HG03025 (cell line): ENCODE measurements around the gene HDAC4.

Experiments used
- ATAC-seq: cut with Tn5 transposase; IDR thresholded peaks from one replicate; pipeline ENCODE4 v1.9.1; 2021; ENCODE audit warnings: mild to moderate bottlenecking, moderate library complexity; ENCODE audit not compliant: unreplicated experiment, low FRiP score

HDAC4 gene

GRCh38 chr2:239329972-239330572 lies 70.7 kb downstream of the HDAC4 start:
- ATAC-seq: no peak

DNA sequence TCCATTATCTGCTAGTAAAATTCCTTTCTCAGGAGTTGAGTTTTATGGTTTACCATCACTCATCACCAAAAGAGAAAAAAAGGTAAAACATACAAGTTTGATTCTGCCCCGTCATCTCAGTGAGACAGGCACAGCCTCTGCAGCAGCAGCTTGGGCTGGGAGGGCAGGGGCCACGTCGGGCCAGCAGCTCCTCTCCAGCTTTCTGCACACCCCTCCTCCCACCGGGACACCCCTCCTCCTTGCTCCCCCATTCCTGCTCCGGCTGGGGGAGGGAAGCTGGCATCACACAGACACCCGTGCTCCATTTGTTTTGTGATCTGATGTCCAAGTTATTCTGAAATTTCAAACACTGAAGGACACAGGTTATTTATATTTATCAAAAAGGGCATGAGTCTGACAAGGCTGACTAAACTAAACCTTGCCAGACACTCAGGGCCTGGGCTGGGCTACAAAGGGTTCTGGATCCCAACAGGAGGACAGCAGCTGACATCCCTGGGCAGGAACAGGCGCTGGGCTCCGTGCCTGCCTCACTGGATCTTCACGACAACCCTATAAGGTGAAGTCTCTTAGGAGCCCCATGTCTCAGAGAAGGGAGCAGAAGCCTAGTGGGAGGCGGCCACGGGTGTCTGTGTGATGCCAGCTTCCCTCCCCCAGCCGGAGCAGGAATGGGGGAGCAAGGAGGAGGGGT lies 71.4 kb downstream of the HDAC4 start:
- no peak for ATAC-seq

- ATAC-seq: no peak
Measured at GRCh38 chr2:239328351-239329191, 72.2 kb downstream of the HDAC4 start.

GRCh38 chr2:239327536-239328350 lies 73.1 kb downstream of the HDAC4 start:
- no peak for ATAC-seq

DNA sequence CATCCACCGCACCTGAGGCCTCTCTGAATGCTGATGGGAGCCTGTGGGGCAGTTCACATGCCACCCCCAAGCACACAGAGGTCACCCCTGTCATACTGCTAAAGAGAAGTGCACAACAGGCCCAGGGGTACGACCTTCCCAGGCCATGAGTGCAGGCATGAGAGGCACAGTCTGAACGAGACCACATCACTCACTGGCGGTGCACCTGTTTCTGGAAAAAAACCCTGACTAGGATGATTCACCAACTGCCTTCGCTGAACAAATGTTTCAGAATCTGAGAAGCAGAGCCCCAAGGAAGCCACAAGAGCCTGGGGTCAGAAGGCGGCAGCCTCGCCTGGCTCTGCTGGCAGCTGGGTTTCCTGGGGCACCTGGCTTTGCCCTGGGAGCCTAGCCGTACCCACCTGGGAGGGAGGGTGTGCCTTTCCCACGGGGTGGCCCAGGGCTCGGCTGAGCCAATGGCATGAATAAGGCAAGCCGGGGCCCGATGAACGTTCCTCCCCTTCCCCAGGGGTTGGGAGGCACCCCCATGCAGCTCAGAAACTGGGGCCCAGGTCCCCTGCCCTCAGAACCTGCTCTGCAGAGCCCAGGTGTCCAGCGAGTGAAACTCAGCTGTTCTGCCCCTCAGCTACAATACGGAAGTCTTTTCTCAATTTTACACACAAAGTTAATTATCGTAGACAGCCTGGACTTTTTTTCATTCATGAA lies 73.8 kb downstream of the HDAC4 start:
- no peak for ATAC-seq

- no peak for ATAC-seq
Measured at GRCh38 chr2:239324456-239324855, 76.4 kb downstream of the HDAC4 start.

DNA sequence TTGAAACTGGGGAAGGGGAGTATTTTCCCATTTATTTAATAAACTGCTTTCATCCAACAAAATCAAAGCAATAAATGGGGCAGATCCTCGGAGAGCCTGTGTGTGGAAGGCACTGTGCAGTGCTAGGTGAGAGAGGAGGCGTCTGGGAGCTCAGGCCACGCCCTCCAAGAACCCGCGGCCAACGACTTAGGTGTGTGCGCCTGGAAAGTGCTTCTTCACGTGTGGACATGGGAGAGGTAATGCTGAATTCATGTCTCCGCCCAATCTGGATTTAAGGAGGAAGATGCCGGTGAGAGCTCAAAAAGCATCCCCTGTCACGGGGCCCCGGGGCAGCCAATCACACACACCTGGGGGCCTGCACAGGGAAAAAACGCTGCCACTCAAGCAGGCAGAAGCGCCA lies 77.4 kb downstream of the HDAC4 start:
- no peak for ATAC-seq

- ATAC-seq: no peak
Measured at GRCh38 chr2:239322416-239323086, 78.3 kb downstream of the HDAC4 start.

DNA sequence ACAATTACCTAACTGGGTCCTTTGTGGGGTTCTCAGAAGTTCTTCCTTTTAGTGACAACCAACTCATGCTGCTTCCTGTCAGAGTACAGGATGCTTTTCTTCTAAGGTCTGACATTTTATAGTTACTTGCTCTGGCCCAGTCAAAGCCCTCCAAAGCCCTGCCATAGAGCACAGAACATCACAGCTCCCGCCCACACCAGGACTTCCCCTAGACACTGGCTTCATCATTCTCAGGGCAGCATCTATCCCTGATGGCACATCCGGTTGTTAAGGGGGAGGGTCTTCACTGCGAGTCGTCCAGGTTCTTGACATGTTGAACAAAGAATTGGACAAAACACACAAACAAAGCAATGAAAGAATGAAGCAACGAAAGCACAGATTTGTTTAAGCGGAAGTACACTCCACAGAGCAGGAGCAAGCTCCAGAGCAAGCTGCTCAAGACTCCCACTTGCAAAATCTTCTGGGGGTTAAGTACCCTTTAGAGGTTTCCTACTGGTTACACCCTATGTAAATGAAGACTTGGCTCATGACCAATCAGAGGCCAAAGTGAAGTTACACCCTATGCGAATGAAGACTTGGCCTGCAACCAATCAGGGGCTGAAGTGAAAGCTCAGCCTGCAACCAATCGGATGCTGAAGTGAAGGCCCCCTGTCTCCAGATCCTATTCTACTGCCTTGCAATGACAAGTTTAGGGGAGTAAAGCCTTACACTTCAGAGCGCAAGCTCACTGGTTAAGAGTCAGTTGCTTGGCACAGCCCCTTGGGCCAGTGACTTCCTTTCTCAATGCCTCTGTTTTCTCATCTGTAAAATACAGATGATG lies 79.0 kb downstream of the HDAC4 start:
- ATAC-seq: no peak

GRCh38 chr2:239318790-239319661 lies 81.8 kb downstream of the HDAC4 start:
- no peak for ATAC-seq

GRCh38 chr2:239318151-239318611 lies 82.6 kb downstream of the HDAC4 start:
- no peak for ATAC-seq

DNA sequence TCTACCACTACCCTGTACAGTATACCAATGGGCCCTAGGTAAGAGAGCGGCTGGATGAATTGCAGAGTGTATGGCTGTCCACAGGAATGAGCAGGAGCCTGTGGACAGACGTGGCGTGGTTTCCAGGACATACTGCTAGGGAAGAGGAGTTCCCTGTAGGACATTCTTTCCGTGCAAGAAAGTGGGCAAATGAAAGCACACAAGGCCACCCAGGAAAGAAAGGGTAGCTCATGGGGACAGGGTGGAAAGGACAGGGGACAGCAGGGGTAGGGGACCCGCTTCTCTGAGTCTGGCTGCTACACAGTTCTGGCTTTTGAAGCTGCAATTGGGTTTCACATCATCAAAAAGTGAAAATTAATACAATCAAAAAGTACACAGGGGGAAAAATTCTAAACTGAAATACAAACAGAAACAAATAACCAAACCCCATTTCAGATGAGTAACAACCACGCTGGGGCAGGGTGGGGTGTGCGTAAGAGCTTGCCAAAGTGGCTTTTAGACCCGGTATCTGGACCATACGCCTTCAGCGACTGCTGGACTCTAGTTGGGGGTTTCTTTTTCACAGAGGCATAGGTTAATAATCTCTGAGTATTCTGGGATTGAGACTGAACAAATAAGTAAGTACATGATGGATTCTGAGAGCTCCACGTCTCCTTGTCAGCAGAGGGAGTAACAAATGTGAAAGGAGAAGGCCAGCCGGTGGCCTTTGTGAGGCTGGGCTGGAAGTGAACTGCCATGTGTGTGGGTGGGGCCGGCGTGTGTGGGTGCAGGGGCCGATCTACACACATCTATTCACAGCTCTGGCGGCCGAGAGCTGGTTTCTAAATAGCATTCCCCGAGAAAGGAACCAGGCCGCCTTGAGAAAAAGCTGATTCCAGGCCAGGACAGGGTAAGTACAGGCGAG lies 84.0 kb downstream of the HDAC4 start:
- no peak for ATAC-seq

GRCh38 chr2:239315308-239315707 lies 85.5 kb downstream of the HDAC4 start:
- ATAC-seq: no peak

DNA sequence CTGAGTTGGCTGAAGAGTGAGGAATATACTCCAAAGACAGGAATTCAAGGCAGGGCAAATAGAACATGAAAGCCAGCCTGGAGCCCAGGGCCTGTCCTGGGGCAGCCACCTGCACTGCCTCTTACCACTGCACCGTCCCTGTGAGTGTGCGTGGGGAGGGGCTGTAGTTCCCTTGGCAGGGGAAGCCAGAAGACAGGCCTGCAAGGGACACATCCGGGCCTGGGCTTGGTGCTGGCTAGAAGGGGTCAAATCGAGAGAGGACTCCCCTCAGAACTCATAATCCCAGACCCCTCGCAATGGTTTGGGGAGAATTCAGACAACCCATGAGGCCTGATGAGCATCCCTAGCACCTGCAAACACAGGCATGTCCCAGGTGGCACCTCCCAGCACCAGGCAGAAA lies 87.0 kb downstream of the HDAC4 start:
- ATAC-seq: no peak

GRCh38 chr2:239312741-239313667 lies 87.8 kb downstream of the HDAC4 start:
- no peak for ATAC-seq

- ATAC-seq: no peak
Measured at GRCh38 chr2:239312081-239312511, 88.7 kb downstream of the HDAC4 start.
